CD4-positive, alpha-beta T cell (primary cell): ENCODE data around the gene EHBP1L1. TPM values are rescaled to one million over a fixed set of nuclear protein-coding genes. Genes with fewer than 3 reads are reported as not detected.
A peak's percentile ranks its signal among the peaks of the same experiment; 100 is the strongest.

Experiments
- ATAC-seq: fragments of 200-7000 bp; cut with Tn5 transposase; one replicate; pipeline ENCODE4 v1.10.0; 2022; ENCODE audit warnings: mild to moderate bottlenecking; ENCODE audit not compliant: poor library complexity
- CTCF ChIA-PET: fragments of 350-600 bp; sonication (Branson Sonifier 250); formaldehyde crosslinking; loops from one replicate; lab custom pipeline; 2021; ENCODE audit warnings: antibody characterized with exemption, inconsistent platforms; lab: Charles Lee
- POLR2A ChIA-PET: fragments of 350-600 bp; sonication (Branson Sonifier 250); formaldehyde crosslinking; loops from one replicate; lab custom pipeline; 2021; ENCODE audit warnings: antibody characterized with exemption, inconsistent platforms; lab: Charles Lee
- DNase-seq, 14 experiments: peaks; one replicate each; pipeline ENCODE4 v3.0.0-alpha.2; 2013 to 2020; ENCODE audit warnings: mixed read lengths in 2 of 14
- H3K27ac ChIP-seq, 2 donors: one replicate each; pipeline versions ENCODE4 v1.5.1 to v1.7.0; 2013; ENCODE audit warnings: low read length in 2 of 2, low read depth in 1 of 2, mild to moderate bottlenecking in 1 of 2
- H3K27me3 ChIP-seq, 2 experiments: 1 replicate in 1 of 2; 2 replicates in 1 of 2; pipeline versions ENCODE4 v1.6.1 to v1.7.0; 2013; ENCODE audit warnings: low read length in 2 of 2, control low read depth in 1 of 2, mild to moderate bottlenecking in 1 of 2, moderate library complexity in 1 of 2; ENCODE audit not compliant: insufficient read depth in 2 of 2, control insufficient read depth in 1 of 2
- H3K36me3 ChIP-seq: one replicate; pipeline ENCODE4 v1.6.1; 2013; ENCODE audit warnings: low read length, control low read depth; ENCODE audit not compliant: insufficient read depth
- H3K4me1 ChIP-seq: one replicate; pipeline ENCODE4 v1.6.1; 2013; ENCODE audit warnings: low read length, control low read depth; ENCODE audit not compliant: insufficient read depth
- H3K4me3 ChIP-seq: one replicate; pipeline ENCODE4 v1.5.1; 2013; ENCODE audit warnings: mild to moderate bottlenecking, low read length, moderate library complexity
- H3K9me3 ChIP-seq, 2 experiments: 1 replicate in 1 of 2; 2 replicates in 1 of 2; pipeline versions ENCODE4 v1.6.1 to v1.7.0; 2013; ENCODE audit warnings: low read length in 2 of 2, mild to moderate bottlenecking in 2 of 2, control low read depth in 1 of 2, moderate library complexity in 1 of 2; ENCODE audit not compliant: control insufficient read depth in 1 of 2, insufficient read depth in 1 of 2
- H3K27ac Mint-ChIP-seq: one replicate; pipeline ENCODE4 v1.8.0; 2020; ENCODE audit warnings: mixed read lengths
- H3K27me3 Mint-ChIP-seq: one replicate; pipeline ENCODE4 v1.8.0; 2021; ENCODE audit warnings: mixed read lengths
- H3K36me3 Mint-ChIP-seq: one replicate; pipeline ENCODE4 v1.8.0; 2021; ENCODE audit warnings: low read depth, mixed read lengths
- H3K4me1 Mint-ChIP-seq: one replicate; pipeline ENCODE4 v1.8.0; 2021; ENCODE audit warnings: low read depth, mixed read lengths
- H3K4me3 Mint-ChIP-seq: one replicate; pipeline ENCODE4 v1.8.0; 2020; ENCODE audit warnings: mild to moderate bottlenecking, mixed read lengths
- H3K9me3 Mint-ChIP-seq: one replicate; pipeline ENCODE4 v1.8.0; 2020; ENCODE audit warnings: mixed read lengths
- CTCF ChIP-seq: fragments of 200-600 bp; IDR thresholded peaks from one replicate; pipeline ENCODE4 v1.8.0; 2022; ENCODE audit warnings: antibody characterized with exemption, mild to moderate bottlenecking
- intact Hi-C, 2 experiments: fragments of 100-400 bp; cut with DNase I in 1 of 2; cut with micrococcal nuclease in 1 of 2; formaldehyde crosslinking; loops; one replicate each; pipeline versions ENCODE4 v1.15.1 to v1.9.0; 2023 to 2025; cut with DNase I, micrococcal nuclease
- total RNA-seq, 174 experiments: library from RNA in 2 of 174; stranded (reverse) in 2 of 174; gene quantifications; one replicate each; pipeline ENCODE4 v1.2.3 and lab custom pipeline; 2021 to 2026

The EHBP1L1 gene
- total RNA-seq, 2 experiments from 2014 or later = 82.6 to 88.5 TPM

- H3K4me3 Mint-ChIP-seq = no peak overlapping the region
- no peak overlapping the region for H3K27ac Mint-ChIP-seq
- no peaks in the 10 kb centered on the region for H3K9me3 Mint-ChIP-seq
- CTCF ChIA-PET = no interaction called here
- no peak for TF ChIP-seq CTCF
- Histone ChIP-seq H3K27me3 (no peaks in the 10 kb centered on the region), H3K9me3 (no peaks in the 10 kb centered on the region), H3K4me1 (peaks cover 13% of the 10 kb centered on the region), H3K27ac (no peak overlapping the region), H3K36me3 (peaks cover 48% of the 10 kb centered on the region), H3K4me3 (no peak overlapping the region)
- POLR2A ChIA-PET = no interaction called here
- ATAC-seq (no peak), DNase-seq (no peak)
- no peaks in the 10 kb centered on the region for H3K27me3 Mint-ChIP-seq
- peaks cover 8% of the 10 kb centered on the region for H3K4me1 Mint-ChIP-seq
- H3K36me3 Mint-ChIP-seq = peaks cover 51% of the 10 kb centered on the region
- intact Hi-C loops = no loop called here
These were observed 24.0 kb downstream of the EHBP1L1 start for GRCh38 chr11:65599955-65600246.

- TF ChIP-seq CTCF = no peak
- Mint-ChIP-seq H3K27me3 (no peaks in the 10 kb centered on the region), H3K9me3 (no peaks in the 10 kb centered on the region), H3K27ac (no peak overlapping the region), H3K4me3 (no peak overlapping the region), H3K36me3 (peaks cover 69% of the 10 kb centered on the region), H3K4me1 (peaks cover 5% of the 10 kb centered on the region)
- no peak for DNase-seq
- Histone ChIP-seq H3K27me3 (no peaks in the 10 kb centered on the region), H3K9me3 (no peaks in the 10 kb centered on the region), H3K4me3 (no peak overlapping the region), H3K27ac (no peak overlapping the region), H3K36me3 (peaks cover 65% of the 10 kb centered on the region), H3K4me1 (peaks cover 3% of the 10 kb centered on the region)
- POLR2A ChIA-PET = interaction anchor here (1.3 to 1.9 kb wide), 2 partner anchors 11 to 13 kb away, joined by 3 to 8 read pairs; partner anchors contain the start of gene PCNX3
- CTCF ChIA-PET = interaction anchor here (2.9 kb wide), 1 partner anchor 11 kb away, joined by 13 read pairs; no protein-coding TSS in a partner anchor
- ATAC-seq = no peak
- intact Hi-C loops = no loop called here
These were observed 28.4 kb downstream of the EHBP1L1 start for GRCh38 chr11:65604258-65604657.

GRCh38 chr11:65606876-65607613, 31.2 kb downstream of the EHBP1L1 start:
- Mint-ChIP-seq H3K4me3 (no peak overlapping the region), H3K36me3 (peaks cover 79% of the 10 kb centered on the region), H3K27me3 (no peaks in the 10 kb centered on the region), H3K27ac (no peak overlapping the region), H3K4me1 (peaks cover 25% of the 10 kb centered on the region), H3K9me3 (no peaks in the 10 kb centered on the region)
- H3K27ac ChIP-seq = no peak overlapping the region
- peak; percentile 52 for ATAC-seq
- H3K9me3 ChIP-seq = no peaks in the 10 kb centered on the region
- peaks cover 31% of the 10 kb centered on the region for H3K4me1 ChIP-seq
- DNase-seq = peak in 1 of 14 experiments; percentile 57
- H3K36me3 ChIP-seq = peaks cover 74% of the 10 kb centered on the region
- intact Hi-C loops = no loop called here
- ChIA-PET POLR2A (no interaction called here), CTCF (interaction anchor here (0.7 kb wide), 1 partner anchor 13 kb away, joined by 3 read pairs; no protein-coding TSS in a partner anchor)
- TF ChIP-seq CTCF = no peak
- H3K4me3 ChIP-seq = no peak overlapping the region
- no peaks in the 10 kb centered on the region for H3K27me3 ChIP-seq
